Dermis blood vessel endothelial cell (primary cell): ENCODE measurements around the gene TTC12. TPM values are rescaled to one million over a fixed set of nuclear protein-coding genes. Genes with fewer than 3 reads are reported as not detected.

ENCODE experiments used
- DNase-seq: peaks from one replicate; pipeline ENCODE4 v3.0.0; 2010
- total RNA-seq: library from RNA; depleted of rRNA; stranded (reverse); fragments of >200 nt; gene quantifications from 2 replicates; pipeline ENCODE4 v1.2.3, GENCODE V29; 2014

The TTC12 gene
- total RNA-seq, 1 donor from 2014 or later: 4.4 TPM

- no peak for DNase-seq
Observed at GRCh38 chr11:113377681-113378412, 63.5 kb downstream of the TTC12 start.

- no peak for DNase-seq
Observed at GRCh38 chr11:113378692-113379091, 64.3 kb downstream of the TTC12 start.

DNA sequence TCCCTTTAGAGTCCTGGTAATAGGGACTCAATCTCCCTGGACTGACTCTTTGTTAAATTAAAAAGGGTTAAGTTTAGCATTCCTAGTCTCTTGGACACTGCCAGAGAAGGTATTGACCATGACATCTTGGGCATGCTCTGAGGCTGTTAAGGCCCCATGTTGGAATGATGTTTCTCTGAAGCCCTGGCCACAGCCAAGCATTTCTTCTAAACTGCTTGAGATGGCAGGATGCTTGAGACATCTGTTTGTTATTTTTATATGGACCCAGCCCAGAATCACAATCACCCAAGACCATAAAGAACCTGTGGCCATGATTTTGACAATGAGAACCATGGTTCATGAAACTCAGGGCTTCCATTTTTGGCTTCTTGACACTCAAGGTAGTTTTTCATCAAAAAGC, 67.7 kb downstream of the TTC12 start:
- DNase-seq: no peak

DNA sequence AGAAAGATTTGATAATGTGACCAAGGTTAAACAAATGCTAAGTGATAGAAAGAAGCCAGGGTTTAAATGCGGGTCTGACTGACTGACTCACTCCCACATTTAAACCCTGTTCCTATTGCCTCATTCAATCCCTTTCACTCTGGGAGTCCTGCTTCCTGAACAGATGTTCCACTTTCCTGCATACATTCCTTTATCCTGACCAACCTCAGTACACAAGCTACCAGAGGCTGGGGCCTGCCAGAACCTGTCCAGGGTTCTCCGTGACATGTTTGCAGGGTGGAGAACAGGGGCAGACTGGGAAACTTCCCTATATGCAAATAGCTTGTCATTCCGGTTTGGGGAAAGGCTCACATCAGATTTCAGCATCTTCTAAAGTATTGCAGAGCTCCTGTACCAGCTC, 70.2 kb downstream of the TTC12 start:
- DNase-seq: peak; percentile 85

DNA sequence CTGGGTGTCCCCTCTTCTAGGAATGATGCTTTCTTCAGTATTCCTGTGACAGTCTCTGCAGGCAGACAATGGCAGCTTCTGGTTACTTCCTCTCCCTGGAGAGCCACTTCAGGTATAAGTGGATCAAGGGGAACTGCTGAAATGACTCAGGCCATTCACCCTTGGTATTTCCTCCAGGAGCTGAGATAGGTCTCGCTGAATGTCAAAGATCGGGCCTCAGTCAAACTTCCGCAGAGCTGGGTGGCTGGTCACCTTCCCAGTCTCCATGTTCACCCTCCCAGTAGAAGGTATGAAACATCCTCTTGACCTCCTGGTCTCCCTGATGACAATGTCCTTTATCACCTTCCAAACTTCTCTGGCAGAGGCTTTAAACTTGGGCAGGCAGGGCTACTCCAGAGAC, 71.4 kb downstream of the TTC12 start:
- DNase-seq: peak; percentile 19

DNA sequence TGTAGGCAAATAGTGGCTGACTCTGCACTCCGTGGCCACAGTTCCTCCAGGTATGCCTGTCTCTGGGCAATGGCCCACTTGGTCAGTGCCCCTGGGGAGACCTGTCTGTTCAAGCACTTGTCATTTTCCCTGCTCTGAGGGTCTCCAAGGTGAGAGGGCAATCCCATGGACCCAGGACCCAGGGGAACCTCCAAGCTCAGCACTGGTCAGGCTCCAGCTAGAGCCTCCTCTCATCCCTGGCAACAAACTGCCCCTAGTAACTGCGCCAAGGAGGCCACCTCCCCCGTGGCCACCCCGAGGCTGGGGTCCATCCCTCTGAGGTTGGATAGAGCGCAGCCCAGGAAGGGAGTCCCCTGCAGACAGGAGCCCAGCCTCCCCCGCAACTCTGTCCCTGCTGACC, 72.5 kb downstream of the TTC12 start:
- no peak for DNase-seq

- DNase-seq: peak; percentile 8
Observed at GRCh38 chr11:113387605-113388211, 73.3 kb downstream of the TTC12 start, which contains the start of gene ANKK1. ANKK1 (plus strand) TSS chr11:113387779; CDS start chr11:113387885, 106 bp downstream.

GRCh38 chr11:113389272-113389671, 74.9 kb downstream of the TTC12 start:
- DNase-seq: no peak

DNA sequence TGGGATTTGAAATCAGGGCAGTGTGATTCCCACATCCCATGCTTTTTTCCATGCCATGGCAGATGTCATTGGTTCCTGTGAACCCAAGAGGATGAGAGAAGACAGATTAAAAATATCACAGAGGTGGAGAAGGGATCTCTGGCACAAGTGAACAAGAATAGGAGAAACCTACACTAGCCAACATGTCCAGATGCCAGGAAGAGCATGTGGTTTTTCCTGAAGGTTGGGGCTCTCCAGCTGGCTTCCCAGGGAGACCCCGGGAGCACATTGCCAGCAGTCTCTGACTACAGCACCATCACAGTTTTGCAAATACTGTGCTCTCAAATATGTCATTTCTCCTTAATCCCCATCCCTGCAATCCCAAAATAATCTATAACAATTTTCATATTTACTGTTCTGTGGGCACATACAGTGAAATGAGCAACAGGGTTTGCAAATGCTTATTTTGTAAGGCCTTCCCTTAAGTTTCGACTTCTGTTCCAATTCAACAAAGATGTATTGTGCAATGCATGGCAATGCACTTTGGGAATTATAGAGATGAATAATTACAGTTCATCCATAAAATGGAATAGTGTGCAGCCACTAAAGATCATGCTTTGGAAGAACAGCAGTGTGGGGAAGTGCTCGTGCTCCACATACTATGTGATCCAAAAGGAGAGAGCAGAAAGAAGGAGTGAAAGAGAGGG, 78.0 kb downstream of the TTC12 start:
- DNase-seq: no peak

DNA sequence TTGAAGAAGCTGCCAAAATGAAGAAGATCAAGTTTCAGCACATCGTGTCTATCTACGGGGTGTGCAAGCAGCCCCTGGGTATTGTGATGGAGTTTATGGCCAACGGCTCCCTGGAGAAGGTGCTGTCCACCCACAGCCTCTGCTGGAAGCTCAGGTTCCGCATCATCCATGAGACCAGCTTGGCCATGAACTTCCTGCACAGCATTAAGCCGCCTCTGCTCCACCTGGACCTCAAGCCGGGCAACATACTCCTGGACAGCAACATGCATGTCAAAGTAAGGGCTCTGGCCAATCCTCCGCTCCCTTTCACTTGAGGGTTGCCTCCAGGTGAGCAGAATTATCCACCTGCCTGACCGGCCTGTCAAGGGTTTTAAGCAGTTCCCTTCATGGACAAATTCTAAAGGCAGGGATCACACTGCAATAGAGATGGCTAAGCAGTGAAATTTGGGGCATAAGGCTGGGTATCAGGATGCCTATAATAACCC, 79.2 kb downstream of the TTC12 start:
- DNase-seq: no peak

GRCh38 chr11:113394919-113395318, 80.5 kb downstream of the TTC12 start:
- no peak for DNase-seq

DNA sequence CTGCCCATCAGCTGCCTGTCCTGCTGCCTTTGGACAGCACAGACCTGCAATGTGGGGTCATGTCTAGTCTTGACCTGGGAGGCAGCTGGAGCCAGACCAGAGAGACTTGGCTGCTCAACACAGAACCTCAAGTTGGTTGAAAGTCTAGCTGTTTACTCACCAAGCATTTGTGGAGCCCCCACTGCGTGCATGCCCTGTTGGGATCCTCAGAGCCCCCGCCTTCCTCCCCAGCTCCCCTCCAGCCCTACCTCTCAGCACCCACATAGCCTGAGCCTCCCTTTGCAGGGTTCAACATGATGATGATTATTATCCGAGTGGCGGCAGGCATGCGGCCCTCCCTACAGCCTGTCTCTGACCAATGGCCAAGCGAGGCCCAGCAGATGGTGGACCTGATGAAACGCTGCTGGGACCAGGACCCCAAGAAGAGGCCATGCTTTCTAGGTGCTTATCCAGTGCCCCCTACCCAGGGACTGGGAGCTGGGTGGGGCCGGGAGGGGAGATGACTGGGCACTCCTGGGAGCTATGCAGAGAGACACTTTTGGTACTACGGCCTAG, 81.5 kb downstream of the TTC12 start:
- DNase-seq: no peak

DNA sequence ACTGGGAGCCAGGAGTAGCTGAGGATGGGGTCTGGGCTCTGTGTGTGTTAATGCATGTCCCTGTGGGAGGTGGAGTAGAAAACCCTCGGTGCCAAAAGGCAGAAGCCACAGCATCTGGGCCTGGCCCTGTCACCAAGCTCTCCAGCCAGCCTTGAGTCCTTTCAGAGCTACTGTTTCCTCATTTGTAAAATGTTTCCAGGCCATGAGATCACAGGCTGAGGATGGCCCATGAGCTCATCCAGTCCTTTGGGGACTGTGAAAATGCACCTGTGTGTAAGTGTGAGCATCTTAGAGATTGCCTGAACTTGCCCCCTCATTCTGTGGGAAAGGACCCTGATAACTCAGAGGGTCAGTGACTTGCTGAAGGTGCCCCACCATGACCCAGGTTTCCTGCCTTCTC, 82.3 kb downstream of the TTC12 start:
- no peak for DNase-seq

DNA sequence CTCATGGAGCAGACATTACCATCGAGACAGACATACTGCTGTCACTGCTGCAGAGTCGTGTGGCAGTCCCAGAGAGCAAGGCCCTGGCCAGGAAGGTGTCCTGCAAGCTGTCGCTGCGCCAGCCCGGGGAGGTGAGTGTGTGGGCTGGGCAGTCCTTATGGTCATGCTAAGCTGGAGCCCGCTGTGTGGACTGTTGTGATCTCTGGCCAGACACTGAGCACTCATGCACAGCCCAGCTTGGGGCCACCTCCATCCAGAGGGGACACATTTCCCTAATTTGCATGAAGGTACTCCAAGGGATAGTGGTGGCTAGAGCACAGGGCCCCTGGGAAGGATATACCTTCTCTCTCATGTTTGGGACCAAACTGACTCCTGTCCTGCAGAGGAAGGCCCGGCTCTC, 82.8 kb downstream of the TTC12 start:
- DNase-seq: no peak

- DNase-seq: no peak
Observed at GRCh38 chr11:113397821-113398220, 83.4 kb downstream of the TTC12 start.

- no peak for DNase-seq
Observed at GRCh38 chr11:113398669-113399430, 84.5 kb downstream of the TTC12 start.

DNA sequence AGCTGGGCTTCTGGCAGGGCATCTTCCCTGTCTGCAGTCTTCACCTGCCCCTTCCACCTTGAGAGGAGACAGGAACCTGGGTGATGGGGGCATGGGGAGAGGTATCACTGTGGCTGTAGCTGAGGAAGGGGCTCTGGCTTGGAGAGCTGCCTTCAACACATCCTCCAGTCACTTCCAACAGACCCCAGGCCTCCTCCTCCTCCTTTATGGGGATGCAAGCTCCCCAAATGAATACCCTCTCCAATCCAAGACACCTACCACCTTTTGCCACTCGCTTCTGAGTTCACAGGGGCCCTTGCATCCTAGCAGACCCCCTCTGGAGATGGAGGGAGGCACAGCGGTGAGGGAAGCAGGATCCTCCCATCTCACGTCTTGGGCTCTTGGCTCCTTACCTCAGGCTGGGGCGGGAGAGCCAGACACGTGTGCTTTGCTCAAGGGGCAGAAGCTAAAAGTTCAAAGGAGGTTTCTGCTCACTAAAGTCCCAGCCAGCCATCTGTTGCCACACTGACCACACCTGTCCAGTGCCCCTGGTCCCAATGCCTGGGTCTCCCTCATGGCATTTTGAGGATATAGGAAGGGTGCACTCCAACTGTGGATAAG, 86.3 kb downstream of the TTC12 start:
- no peak for DNase-seq

- DNase-seq: no peak
Observed at GRCh38 chr11:113401718-113402117, 87.3 kb downstream of the TTC12 start.

DNA sequence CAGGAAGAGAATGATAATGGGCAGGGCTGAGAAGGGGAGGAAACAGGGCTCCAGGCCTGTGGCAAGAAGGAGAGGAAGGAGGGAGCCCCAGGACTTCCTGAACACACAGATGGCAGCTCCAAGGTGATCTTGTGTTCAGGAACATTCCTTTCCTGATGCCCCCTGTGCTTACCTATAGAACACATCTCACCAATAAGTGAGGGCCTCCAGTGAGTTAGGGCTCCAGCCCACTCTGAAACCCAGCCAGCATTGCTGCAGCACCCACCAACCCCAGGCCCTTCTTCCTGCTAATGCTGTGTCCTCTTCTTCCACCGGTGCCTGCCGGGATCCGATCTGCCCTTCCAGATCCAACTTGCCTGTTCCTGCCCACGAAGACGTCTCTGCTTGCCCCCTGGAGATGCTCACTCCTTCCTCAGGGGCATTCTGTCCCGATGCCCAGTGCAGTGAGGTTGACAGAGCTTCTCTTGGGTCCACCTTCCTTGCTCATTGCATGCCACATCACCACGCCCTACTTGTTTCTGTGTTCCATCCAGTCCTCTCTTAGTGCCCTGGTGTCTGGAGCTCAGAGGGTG, 90.6 kb downstream of the TTC12 start:
- no peak for DNase-seq

- no peak for DNase-seq
Observed at GRCh38 chr11:113405724-113406478, 91.5 kb downstream of the TTC12 start.

- no peak for DNase-seq
Observed at GRCh38 chr11:113407163-113407562, 92.8 kb downstream of the TTC12 start.
